ENCODE measurements around the gene RPP38. TPM values are rescaled to one million over a fixed set of nuclear protein-coding genes. Genes with fewer than 3 reads are reported as not detected.

RPP38 gene
- total RNA-seq, 1 donor, result 11.0 TPM

GRCh38 chr10:15106352-15107013 is 9.3 kb downstream of the RPP38 start:
- peak; percentile 40 to 74 (median 57) for DNase-seq (ENCODE audit: low read depth in 2 of 3, low spot score in 2 of 3)

DNA sequence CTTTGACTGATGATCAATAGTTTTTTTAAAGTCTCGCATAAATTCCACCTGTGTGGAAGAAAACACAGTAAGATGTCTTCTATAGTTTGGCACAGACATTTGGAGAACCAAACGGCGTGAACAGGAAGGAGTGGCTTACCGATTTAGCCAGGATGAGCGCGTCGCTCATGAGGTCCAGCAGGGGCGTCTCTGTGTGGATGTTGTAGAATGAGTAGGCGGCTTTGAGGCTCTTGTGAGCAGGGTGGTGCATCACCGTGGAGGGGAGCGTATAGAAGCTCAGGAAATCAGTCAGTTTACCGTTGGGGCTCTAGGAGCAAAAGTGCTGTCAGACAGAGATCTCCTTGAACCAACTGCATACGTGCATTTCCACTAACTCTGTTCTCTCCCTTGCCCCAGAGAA is 15.5 kb downstream of the RPP38 start:
- DNase-seq (ENCODE audit: low read depth in 2 of 3, low spot score in 2 of 3), result no peak

DNA sequence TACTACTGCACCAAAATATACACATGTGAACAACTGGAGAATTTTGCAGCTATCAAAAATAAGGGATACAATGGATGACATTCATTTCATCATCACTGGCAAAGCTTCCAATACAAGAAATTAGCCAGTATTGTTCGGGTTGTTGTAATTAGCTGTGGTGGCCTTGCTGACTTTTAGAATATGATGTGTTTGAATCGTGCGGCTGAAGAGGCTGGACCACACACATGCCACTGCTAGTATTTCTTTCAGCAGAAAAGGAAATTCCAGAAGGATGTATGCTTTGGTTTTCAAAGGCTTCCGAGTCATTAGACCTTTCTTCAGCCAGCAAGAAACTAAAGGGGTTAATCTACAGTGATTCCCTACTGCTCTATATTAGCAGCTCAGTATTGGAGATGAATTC is 16.6 kb downstream of the RPP38 start:
- DNase-seq (ENCODE audit: low read depth in 2 of 3, low spot score in 2 of 3), result no peak

- no peak for DNase-seq (ENCODE audit: low read depth in 2 of 3, low spot score in 2 of 3)
Observed at GRCh38 chr10:15116225-15116624, 19.1 kb downstream of the RPP38 start.

- DNase-seq (ENCODE audit: low read depth in 2 of 3, low spot score in 2 of 3), result no peak
Observed at GRCh38 chr10:15118615-15119014, 21.5 kb downstream of the RPP38 start.

DNA sequence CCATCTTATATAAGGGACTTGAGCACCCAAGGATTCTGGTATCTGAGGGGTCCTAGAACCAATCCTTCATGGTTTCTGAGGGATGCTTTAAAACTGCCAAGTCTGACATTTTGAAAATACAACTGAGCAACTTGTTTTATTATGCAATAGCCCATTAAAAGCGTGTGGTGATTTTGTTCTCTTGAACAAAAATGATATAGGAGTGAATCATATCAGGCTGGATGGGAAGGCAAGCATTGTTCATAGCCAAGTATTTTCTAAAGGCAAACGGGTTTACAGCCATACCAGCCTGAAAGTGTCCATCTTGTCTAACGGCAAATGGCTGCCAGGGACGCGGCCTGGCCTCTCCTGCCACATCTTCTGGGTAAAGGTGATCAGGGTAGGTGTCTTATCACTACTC is 23.4 kb downstream of the RPP38 start:
- no peak for DNase-seq (ENCODE audit: low read depth in 2 of 3, low spot score in 2 of 3)

DNA sequence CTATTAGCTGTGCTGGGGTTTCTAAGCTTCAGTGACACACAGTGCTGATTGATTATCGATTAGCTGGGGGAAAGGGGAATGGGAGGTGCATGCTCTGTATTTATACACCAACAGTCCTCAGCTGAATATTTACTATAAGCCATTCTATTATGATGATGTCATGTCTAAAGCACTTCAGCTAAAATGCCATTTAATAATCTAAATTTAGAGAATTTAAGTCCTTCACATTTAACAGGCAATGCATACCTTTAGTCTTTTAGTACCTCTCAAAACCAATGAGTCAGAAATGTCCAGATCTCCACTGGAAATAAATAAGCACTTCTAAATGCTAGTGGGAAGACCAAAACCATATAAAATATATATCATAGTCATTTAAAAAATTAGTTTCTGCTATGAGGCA is 24.6 kb downstream of the RPP38 start:
- DNase-seq (ENCODE audit: low read depth in 2 of 3, low spot score in 2 of 3), result no peak

DNA sequence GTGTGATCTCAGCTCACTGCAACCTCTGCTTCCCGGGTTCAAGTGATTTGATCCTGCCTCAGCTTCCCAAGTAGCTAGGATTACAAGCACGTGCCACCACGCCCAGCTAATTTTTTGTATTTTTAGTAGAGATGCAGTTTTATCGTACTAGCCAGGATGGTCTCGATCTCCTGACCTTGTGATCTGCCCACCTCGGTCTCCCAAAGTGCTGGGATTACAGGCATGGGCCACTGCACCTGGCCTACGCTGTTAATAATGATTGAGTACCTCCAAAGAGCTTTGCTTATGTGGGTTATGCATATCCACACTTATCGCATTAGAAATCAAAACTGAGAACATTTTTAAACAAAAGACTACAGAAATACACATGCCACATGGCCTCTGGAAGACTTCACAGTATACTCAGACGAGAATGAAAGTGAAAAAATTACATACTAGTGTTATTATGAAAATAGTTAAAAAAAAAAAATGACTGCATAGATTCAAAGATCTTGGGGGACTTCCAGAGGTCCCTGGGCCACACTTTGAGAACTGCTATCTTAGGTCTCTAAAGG is 25.4 kb downstream of the RPP38 start:
- no peak for DNase-seq (ENCODE audit: low read depth in 2 of 3, low spot score in 2 of 3)

- no peak for DNase-seq (ENCODE audit: low read depth in 2 of 3, low spot score in 2 of 3)
Observed at GRCh38 chr10:15123749-15124184, 26.6 kb downstream of the RPP38 start.

DNA sequence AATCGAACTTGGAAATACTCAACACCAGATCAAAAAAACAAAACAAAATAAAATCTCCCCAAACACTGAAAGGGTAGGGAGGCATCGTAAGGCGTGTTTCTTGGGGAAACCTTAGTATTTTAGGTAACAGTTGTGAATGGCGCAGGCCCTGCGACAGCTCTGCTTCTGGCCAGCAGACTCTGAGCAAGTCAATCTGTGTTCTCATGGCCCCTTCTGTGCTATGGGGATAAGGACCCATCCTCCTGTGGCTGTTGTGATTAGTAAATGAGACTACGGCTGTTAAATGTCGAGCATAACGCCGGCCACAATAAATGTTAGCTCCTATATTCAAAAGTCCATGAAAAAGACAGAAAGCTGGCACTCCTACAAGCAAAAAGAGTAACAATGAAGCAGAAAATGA is 27.0 kb downstream of the RPP38 start:
- DNase-seq (ENCODE audit: low read depth in 2 of 3, low spot score in 2 of 3), result no peak

GRCh38 chr10:15124908-15125307 is 27.8 kb downstream of the RPP38 start:
- DNase-seq (ENCODE audit: low read depth in 2 of 3, low spot score in 2 of 3), result no peak

GRCh38 chr10:15131330-15131729 is 34.2 kb downstream of the RPP38 start:
- DNase-seq (ENCODE audit: low read depth in 2 of 3, low spot score in 2 of 3), result no peak

DNA sequence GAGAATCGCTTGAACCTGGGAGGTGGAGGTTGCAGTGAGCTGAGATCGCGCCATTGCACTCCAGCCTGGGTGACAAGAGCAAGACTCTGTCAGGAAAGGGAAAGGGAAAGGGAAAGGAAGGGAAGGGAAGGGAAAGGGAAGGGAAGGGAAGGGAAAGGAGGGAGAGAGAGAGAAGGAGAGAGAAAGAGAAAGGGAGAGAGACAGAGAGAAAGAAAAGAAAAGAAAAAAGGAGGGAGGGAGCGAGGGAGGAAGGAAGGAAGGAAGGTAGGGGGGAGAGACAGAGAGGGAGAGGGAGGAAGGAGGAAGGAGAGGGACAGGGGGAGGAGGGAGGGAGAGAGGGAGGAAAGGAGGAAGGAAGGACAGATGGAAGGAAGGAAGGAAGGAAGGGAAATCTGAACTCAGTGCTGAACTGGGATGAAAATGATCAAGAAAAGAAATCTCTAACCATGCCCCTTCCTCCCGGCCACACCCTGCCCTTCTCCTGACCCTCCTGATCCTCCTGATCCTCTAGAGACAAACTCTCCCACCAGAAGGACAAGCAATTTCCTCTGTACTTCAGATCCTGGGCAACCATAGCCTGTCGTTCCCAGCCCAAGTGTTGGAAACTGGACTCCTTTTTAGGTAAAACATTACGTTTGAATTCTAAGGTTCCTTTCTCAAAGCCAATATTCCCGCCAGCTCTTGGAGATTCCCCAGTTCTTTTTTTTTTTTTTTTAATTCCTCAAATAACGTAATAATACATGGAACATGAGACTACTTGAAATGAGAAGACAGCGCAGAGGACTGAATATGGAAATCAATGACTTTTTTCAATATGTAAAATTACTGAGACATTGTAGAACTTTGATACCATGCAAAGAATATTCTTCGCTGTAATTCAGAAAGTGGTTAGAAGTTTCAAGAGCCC is 39.2 kb downstream of the RPP38 start:
- no peak for DNase-seq (ENCODE audit: low read depth in 2 of 3, low spot score in 2 of 3)

DNA sequence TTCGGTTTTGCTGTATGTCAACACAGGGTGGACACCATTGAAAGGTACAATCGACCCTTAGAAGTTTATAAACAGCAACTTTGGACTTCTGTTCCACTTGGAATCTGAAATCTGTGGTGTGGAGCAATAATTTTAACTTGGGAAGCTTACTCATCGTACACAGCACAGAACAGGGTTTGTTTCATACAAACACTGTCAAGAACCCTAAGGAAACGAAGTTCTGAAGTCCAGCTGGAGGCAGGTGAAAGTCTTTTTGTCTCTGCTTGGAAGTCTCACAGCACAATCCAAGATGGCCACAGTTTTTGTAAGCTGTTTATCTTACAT is 39.8 kb downstream of the RPP38 start:
- no peak for DNase-seq (ENCODE audit: low read depth in 2 of 3, low spot score in 2 of 3)

DNA sequence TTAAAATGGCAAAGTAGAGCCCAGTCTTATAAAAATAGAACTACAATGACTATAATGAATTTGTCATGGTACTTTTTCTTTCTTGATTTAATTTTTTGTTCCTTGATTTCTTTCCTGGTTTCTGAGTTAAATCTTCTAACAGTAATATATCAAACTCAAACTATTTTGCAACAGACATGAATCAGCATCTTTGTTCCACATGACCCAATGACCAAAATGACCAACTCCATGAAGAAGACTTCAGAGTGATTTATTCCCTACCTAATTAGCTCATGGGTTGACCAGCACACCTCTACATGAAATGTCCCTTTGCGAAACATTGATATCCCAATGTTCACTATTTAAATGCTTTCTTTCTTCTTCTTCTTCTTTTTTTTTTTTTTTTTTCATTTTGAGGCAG is 40.5 kb downstream of the RPP38 start:
- DNase-seq (ENCODE audit: low read depth in 2 of 3, low spot score in 2 of 3), result no peak

DNA sequence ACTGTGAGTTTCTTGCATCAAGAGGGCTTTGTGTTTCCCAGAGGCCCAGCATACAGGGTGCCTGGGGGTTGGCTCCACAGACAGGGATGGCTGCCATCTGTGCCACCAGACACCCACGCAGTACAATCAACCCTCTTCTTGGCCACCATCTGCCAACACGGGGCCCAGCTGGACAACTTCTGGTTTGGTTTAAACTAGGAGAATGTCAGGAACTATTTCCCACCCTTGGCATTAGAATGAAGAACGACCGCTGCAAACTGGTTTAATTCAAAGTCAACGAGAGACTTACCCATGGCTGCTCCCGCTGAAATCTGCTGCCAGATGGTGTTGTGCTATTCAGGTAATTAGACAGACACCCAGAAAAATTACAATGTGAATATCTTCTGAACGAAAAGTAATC is 43.5 kb downstream of the RPP38 start:
- DNase-seq (ENCODE audit: low read depth in 2 of 3, low spot score in 2 of 3), result no peak

DNA sequence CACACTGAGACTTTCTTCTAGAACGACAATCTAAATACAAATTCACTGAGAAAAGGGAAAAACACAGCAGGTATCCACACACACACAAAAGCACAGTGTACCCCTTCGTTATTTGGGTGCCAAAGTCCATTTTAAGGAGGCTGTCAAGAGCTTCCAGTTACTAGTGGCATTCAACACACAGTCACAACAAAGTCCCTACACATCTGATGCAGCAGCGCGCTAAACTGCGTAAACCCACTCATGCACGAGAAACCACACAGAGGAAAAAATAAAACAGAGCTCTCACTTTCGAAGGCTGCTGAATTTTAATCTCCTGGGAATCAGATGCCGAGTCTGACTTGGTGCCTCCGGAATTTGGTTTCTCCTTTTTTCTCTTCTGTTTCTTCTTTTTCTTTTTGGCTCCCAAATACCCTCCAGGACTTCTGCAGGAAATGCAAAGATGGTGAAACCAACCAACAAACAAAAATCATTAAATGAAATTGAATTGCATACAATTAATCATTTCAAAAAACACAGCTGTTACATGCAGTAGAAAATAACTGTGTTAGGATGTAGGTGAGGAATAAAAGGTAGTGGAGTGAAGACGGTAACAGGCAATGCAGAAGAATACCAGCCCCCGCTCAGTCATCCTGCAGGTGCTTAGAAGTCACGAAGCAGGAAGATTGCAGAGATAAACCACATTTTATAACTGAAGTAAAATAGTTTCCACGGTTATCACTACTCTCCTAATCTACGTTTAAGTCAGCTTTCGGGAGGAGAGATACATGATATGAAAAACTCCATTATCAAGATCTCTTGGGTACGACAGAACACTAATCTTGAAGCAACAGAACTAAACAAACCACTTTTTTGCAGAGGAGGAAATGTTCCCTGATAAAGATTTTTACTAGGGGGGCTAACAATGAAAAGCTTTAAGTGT is 44.2 kb downstream of the RPP38 start:
- no peak for DNase-seq (ENCODE audit: low read depth in 2 of 3, low spot score in 2 of 3)

DNA sequence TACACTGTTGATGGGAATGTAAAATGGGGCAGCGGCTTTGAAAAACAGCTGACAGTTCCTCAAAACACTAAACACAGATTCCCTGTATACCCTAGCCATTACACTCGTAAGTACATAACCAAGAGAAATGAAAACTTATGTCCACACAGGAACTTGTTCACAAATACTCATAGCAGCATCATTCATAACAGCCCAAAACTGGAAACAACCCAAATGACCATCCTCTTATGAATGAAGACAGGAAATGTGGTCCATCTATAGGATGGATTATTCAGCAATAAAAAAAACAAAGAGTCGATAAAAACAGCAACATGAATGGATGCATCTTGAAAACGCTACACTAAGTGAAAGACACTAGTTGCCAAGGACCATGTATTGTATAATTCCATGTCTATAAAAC is 47.6 kb downstream of the RPP38 start:
- no peak for DNase-seq (ENCODE audit: low read depth in 2 of 3, low spot score in 2 of 3)

DNA sequence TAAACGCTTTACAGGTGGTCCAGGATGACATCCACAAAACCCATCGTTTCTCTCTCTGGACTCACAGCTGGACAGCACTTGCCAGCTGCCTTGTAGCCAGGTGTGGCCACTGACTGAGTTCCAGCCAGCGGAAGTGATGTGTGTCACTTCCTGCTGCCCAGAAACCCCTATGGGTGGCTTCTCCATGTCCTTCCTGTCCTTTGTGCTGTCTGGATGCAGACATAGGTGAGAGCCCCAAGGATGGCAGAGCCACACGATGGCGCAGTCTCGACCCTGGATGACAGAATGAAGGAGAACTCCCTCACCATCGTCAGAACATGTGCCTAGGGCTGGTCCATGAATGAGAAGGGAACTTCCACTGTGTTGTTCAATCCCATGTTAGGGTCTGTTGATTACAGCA is 49.2 kb downstream of the RPP38 start:
- DNase-seq (ENCODE audit: low read depth in 2 of 3, low spot score in 2 of 3), result no peak

DNA sequence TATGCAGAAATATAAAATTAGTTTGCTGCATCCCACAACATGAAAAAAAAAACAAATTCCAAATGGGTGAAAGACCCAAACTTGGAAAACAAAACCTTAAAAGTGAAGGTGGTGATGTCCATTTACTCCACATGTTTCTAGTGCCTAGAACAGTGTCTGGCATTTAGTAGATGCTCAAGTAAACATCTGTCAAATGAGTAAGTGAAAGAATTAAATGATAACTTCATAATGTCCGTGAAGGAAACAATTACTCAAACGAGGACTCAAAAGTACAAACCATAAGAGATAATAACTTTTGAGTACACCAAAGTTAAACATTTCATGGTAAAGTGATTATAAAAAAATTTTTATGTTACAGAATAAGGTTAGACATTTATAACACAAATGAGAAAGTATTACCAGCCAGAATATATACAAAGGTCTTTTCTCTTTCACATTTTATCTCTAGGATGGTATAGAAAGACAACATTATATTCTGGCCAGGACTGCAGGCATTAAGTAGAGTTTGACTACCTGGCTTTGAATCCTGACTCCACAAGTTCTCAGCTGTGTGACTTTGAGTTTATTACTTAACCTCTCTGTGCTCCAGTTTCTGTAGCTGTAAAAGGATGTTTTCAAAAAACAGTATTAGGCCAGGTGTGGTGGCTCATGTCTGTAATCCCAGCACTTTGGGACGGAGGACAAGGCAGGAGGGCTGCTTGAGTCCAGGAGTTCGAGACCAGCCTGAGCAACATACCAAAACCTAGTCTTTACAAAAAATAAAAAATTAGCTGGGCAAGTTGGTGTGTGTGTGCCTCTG is 50.6 kb downstream of the RPP38 start:
- no peak for DNase-seq (ENCODE audit: low read depth in 2 of 3, low spot score in 2 of 3)
